ENCODE data around the gene CCL25. TPM values are rescaled to one million over a fixed set of nuclear protein-coding genes. Genes with fewer than 3 reads are reported as not detected.

The CCL25 gene
- polyA plus RNA-seq, 1 donor from 2014 or later: 1.9 TPM

- no peaks in the 10 kb centered on the region for H3F3A ChIP-seq (ENCODE audit: insufficient read depth, low read length, poor library complexity, severe bottlenecking)
- no peaks in the 10 kb centered on the region for H3K36me3 ChIP-seq (ENCODE audit: insufficient read depth, low read length)
- H4K20me1 ChIP-seq (ENCODE audit: insufficient read depth): no peaks in the 10 kb centered on the region
- H3K9me3 ChIP-seq (ENCODE audit: low read length): no peaks in the 10 kb centered on the region
- peaks cover 3% of the 10 kb centered on the region for H3K27me3 ChIP-seq (ENCODE audit: insufficient read depth, low read depth, low read length)
- no peak overlapping the region for H3K9ac ChIP-seq (ENCODE audit: low read length)
- no peak overlapping the region for H2AFZ ChIP-seq (ENCODE audit: low read depth, low read length)
- H3K9me2 ChIP-seq (ENCODE audit: insufficient read depth, low read length): no peaks in the 10 kb centered on the region
- TF ChIP-seq POLR2AphosphoS5 (IDR thresholded peaks at IDR 0.05): no peak
- no peak for TF ChIP-seq SMC3 (conservative IDR thresholded peaks at IDR 0.05; ENCODE audit: poor library complexity)
- no peak for TF ChIP-seq RAD21 (conservative IDR thresholded peaks at IDR 0.05)
- H3K79me2 ChIP-seq (replicated peaks; ENCODE audit: insufficient read depth, low read length): no peaks in the 10 kb centered on the region
- no peak overlapping the region for H3K27ac ChIP-seq (ENCODE audit: low read length)
- H3K4me2 ChIP-seq (ENCODE audit: low read length): no peak overlapping the region
- H3K4me3 ChIP-seq (ENCODE audit: low read length): no peak overlapping the region
These were observed 6.5 kb upstream of the CCL25 start for GRCh38 chr19:8045872-8046568.

- Histone ChIP-seq H3K27ac (ENCODE audit: low read length) (no peak overlapping the region), H3K9ac (ENCODE audit: low read length) (no peak overlapping the region), H3K36me3 (ENCODE audit: insufficient read depth, low read length) (no peaks in the 10 kb centered on the region), H3K9me2 (ENCODE audit: insufficient read depth, low read length) (no peaks in the 10 kb centered on the region), H3K9me3 (ENCODE audit: low read length) (no peaks in the 10 kb centered on the region), H3F3A (ENCODE audit: insufficient read depth, low read length, poor library complexity, severe bottlenecking) (no peaks in the 10 kb centered on the region), H4K20me1 (ENCODE audit: insufficient read depth) (no peaks in the 10 kb centered on the region), H3K4me3 (ENCODE audit: low read length) (no peak overlapping the region), H3K4me2 (ENCODE audit: low read length) (no peak overlapping the region), H2AFZ (ENCODE audit: low read depth, low read length) (no peak overlapping the region), H3K79me2 (replicated peaks; ENCODE audit: insufficient read depth, low read length) (no peaks in the 10 kb centered on the region), H3K27me3 (ENCODE audit: insufficient read depth, low read depth, low read length) (peaks cover 3% of the 10 kb centered on the region)
- TF ChIP-seq EP300 (conservative IDR thresholded peaks at IDR 0.05; ENCODE audit: poor library complexity, severe bottlenecking) (no peak), MXI1 (conservative IDR thresholded peaks at IDR 0.05; ENCODE audit: poor library complexity, severe bottlenecking) (no peak), TAF1 (IDR thresholded peaks at IDR 0.05; ENCODE audit: low read depth) (no peak), REST (IDR thresholded peaks at IDR 0.05; ENCODE audit: borderline replicate concordance) (no peak)
These were observed 5.9 kb upstream of the CCL25 start for GRCh38 chr19:8046569-8047165.

GRCh38 chr19:8050274-8051096 is 2.1 kb upstream of the CCL25 start:
- Histone ChIP-seq H3K4me2 (ENCODE audit: low read length) (no peak overlapping the region), H4K20me1 (ENCODE audit: insufficient read depth) (no peaks in the 10 kb centered on the region), H3K9me3 (ENCODE audit: low read length) (no peaks in the 10 kb centered on the region), H3K9me2 (ENCODE audit: insufficient read depth, low read length) (no peaks in the 10 kb centered on the region), H3K27ac (ENCODE audit: low read length) (no peak overlapping the region), H2AFZ (ENCODE audit: low read depth, low read length) (no peak overlapping the region), H3K9ac (ENCODE audit: low read length) (no peak overlapping the region), H3F3A (ENCODE audit: insufficient read depth, low read length, poor library complexity, severe bottlenecking) (no peaks in the 10 kb centered on the region), H3K36me3 (ENCODE audit: insufficient read depth, low read length) (no peaks in the 10 kb centered on the region), H3K4me3 (ENCODE audit: low read length) (peak overlapping the region; percentile 46), H3K27me3 (ENCODE audit: insufficient read depth, low read depth, low read length) (peaks cover 3% of the 10 kb centered on the region), H3K79me2 (replicated peaks; ENCODE audit: insufficient read depth, low read length) (no peaks in the 10 kb centered on the region)
- TF ChIP-seq SMC3 (conservative IDR thresholded peaks at IDR 0.05; ENCODE audit: poor library complexity) (no peak), REST (IDR thresholded peaks at IDR 0.05; ENCODE audit: borderline replicate concordance) (no peak)
